Measurements from ENCODE around the gene GAS2L2. TPM values are rescaled to one million over a fixed set of nuclear protein-coding genes. Genes with fewer than 3 reads are reported as not detected.

Gene GAS2L2
- total RNA-seq, 3 donors from 2014 or later, result 0.29 to 0.33 (median 0.32) TPM

- DNase-seq (ENCODE audit: low spot score in 2 of 2), result peak in 1 of 2 donors; percentile 16
- intact Hi-C loops (cut with DNase I; ENCODE audit: low total_unique reads), result no loop called here
- Histone ChIP-seq H3K9me3 (no peaks in the 10 kb centered on the region), H3K27ac (no peak overlapping the region), H3K36me3 (no peaks in the 10 kb centered on the region), H3K4me1 (peaks cover 0 to 3% of the 10 kb centered on the region in 2 donors), H3K27me3 (no peaks in the 10 kb centered on the region), H3K4me3 (peak overlapping the region; percentile 56 to 73 (median 73))
- TF ChIP-seq POLR2A (IDR thresholded peaks at IDR 0.05) (no peak), POLR2AphosphoS5 (IDR thresholded peaks at IDR 0.05) (no peak)
Observed at GRCh38 chr17:35731917-35732805, 20.9 kb downstream of the GAS2L2 start.

GRCh38 chr17:35731239-35731916, 21.7 kb downstream of the GAS2L2 start, which contains the start of gene RASL10B:
TSS of gene RASL10B (plus strand) at chr17:35731639. CDS start at chr17:35735185, 3,546 bp downstream.
- H3K36me3 ChIP-seq, result no peaks in the 10 kb centered on the region
- no peaks in the 10 kb centered on the region for H3K9me3 ChIP-seq
- intact Hi-C loops (cut with DNase I; ENCODE audit: low total_unique reads), result no loop called here
- H3K27me3 ChIP-seq, result no peaks in the 10 kb centered on the region
- H3K4me1 ChIP-seq, result peaks cover 0 to 3% of the 10 kb centered on the region in 2 donors
- TF ChIP-seq POLR2AphosphoS5 (IDR thresholded peaks at IDR 0.05), result no peak
- TF ChIP-seq CTCF (IDR thresholded peaks at IDR 0.05), result no peak
- no peak for TF ChIP-seq POLR2A (IDR thresholded peaks at IDR 0.05)
- peak in 1 of 2 donors; percentile 16 for DNase-seq (ENCODE audit: low spot score in 2 of 2)
- no peak within 1 kb of the TSS for H3K27ac ChIP-seq
- peak within 1 kb of the TSS; percentile 56 to 73 (median 73) for H3K4me3 ChIP-seq

- Histone ChIP-seq H3K27me3 (no peaks in the 10 kb centered on the region), H3K27ac (no peak overlapping the region), H3K9me3 (no peaks in the 10 kb centered on the region), H3K4me3 (no peak overlapping the region), H3K36me3 (no peaks in the 10 kb centered on the region), H3K4me1 (peaks cover 0 to 3% of the 10 kb centered on the region in 2 donors)
- DNase-seq (ENCODE audit: low spot score in 2 of 2), result peak in 1 of 2 donors; percentile 6
- TF ChIP-seq POLR2A (IDR thresholded peaks at IDR 0.05), result no peak
- TF ChIP-seq POLR2AphosphoS5 (IDR thresholded peaks at IDR 0.05), result no peak
- no peak for TF ChIP-seq CTCF (IDR thresholded peaks at IDR 0.05)
- intact Hi-C loops (cut with DNase I; ENCODE audit: low total_unique reads), result no loop called here
Observed at GRCh38 chr17:35730400-35731005, 22.5 kb downstream of the GAS2L2 start.

- Histone ChIP-seq H3K4me1 (peaks cover 0 to 3% of the 10 kb centered on the region in 2 donors), H3K9me3 (no peaks in the 10 kb centered on the region), H3K4me3 (no peak overlapping the region), H3K27me3 (no peaks in the 10 kb centered on the region), H3K36me3 (no peaks in the 10 kb centered on the region), H3K27ac (no peak overlapping the region)
- DNase-seq (ENCODE audit: low spot score in 2 of 2), result no peak
- no peak for TF ChIP-seq CTCF (IDR thresholded peaks at IDR 0.05)
- TF ChIP-seq POLR2AphosphoS5 (IDR thresholded peaks at IDR 0.05), result no peak
- no peak for TF ChIP-seq POLR2A (IDR thresholded peaks at IDR 0.05)
- intact Hi-C loops (cut with DNase I; ENCODE audit: low total_unique reads), result no loop called here
Observed at GRCh38 chr17:35729405-35729833, 23.6 kb downstream of the GAS2L2 start.

GRCh38 chr17:35728551-35728950, 24.5 kb downstream of the GAS2L2 start:
- no peak for DNase-seq (ENCODE audit: low spot score in 2 of 2)
- H3K27ac ChIP-seq, result no peak overlapping the region
- H3K27me3 ChIP-seq, result no peaks in the 10 kb centered on the region
- no peak for TF ChIP-seq POLR2A (IDR thresholded peaks at IDR 0.05)
- TF ChIP-seq POLR2AphosphoS5 (IDR thresholded peaks at IDR 0.05), result no peak
- no peak for TF ChIP-seq CTCF (IDR thresholded peaks at IDR 0.05)
- intact Hi-C loops (cut with DNase I; ENCODE audit: low total_unique reads), result no loop called here
- peaks cover 0 to 3% of the 10 kb centered on the region in 2 donors for H3K4me1 ChIP-seq
- no peaks in the 10 kb centered on the region for H3K36me3 ChIP-seq
- no peaks in the 10 kb centered on the region for H3K9me3 ChIP-seq
- H3K4me3 ChIP-seq, result no peak overlapping the region

Measured in breast epithelium (tissue), 4 donors.